SW480 (cell line): ENCODE measurements around the gene LRP4.
"Not testable (repeated sequence)": the region's sequence is repeated elsewhere in the genome, so short reads cannot be mapped to it uniquely, and the experiment has no call there.

Experiments used
- DNase-seq: peaks from one replicate; pipeline ENCODE4 v3.0.0-alpha.2; 2016; ENCODE audit warnings: low spot score

Gene LRP4, protein sequence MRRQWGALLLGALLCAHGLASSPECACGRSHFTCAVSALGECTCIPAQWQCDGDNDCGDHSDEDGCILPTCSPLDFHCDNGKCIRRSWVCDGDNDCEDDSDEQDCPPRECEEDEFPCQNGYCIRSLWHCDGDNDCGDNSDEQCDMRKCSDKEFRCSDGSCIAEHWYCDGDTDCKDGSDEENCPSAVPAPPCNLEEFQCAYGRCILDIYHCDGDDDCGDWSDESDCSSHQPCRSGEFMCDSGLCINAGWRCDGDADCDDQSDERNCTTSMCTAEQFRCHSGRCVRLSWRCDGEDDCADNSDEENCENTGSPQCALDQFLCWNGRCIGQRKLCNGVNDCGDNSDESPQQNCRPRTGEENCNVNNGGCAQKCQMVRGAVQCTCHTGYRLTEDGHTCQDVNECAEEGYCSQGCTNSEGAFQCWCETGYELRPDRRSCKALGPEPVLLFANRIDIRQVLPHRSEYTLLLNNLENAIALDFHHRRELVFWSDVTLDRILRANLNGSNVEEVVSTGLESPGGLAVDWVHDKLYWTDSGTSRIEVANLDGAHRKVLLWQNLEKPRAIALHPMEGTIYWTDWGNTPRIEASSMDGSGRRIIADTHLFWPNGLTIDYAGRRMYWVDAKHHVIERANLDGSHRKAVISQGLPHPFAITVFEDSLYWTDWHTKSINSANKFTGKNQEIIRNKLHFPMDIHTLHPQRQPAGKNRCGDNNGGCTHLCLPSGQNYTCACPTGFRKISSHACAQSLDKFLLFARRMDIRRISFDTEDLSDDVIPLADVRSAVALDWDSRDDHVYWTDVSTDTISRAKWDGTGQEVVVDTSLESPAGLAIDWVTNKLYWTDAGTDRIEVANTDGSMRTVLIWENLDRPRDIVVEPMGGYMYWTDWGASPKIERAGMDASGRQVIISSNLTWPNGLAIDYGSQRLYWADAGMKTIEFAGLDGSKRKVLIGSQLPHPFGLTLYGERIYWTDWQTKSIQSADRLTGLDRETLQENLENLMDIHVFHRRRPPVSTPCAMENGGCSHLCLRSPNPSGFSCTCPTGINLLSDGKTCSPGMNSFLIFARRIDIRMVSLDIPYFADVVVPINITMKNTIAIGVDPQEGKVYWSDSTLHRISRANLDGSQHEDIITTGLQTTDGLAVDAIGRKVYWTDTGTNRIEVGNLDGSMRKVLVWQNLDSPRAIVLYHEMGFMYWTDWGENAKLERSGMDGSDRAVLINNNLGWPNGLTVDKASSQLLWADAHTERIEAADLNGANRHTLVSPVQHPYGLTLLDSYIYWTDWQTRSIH (N-terminal part only)

DNA sequence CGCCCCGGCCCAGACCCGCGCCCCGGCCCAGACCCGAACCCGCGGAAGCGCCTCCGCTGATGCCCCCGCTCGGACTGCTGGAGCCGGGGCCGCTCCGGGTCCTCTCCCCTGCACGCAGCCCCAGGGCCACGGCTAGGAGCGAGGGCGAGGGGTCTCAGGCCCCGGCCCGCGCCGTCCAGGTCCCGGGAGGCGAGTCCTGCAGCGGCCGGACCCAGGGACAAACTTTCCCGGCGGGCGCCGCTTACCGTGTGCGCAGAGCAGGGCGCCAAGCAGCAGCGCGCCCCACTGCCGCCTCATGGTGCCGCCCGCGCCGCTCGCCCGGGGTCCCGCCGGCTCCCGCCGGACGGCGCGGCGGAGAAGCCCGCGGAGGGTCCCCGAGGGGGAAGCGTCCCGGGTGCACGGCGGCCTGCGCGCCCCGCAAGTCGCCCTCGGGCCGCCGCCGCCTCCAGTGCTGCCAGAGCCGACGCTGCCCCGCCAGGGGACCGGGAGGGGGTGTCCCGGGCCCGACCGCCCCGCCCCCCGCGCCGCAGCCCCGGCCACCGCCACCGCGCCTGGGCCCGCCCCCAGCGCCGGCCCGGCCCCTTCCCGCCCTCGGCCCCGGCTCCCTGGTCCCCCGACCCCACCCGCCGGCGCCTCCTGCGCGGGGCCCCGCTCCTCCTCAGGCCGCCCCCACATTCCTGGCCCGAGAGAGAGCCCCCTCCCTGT is at the start of gene LRP4:
TSS of gene LRP4 (minus strand) at position 468 of the 705 bp plus-strand sequence. CDS start at position 297, 171 bp downstream.
- peak; percentile 46 for DNase-seq

DNA sequence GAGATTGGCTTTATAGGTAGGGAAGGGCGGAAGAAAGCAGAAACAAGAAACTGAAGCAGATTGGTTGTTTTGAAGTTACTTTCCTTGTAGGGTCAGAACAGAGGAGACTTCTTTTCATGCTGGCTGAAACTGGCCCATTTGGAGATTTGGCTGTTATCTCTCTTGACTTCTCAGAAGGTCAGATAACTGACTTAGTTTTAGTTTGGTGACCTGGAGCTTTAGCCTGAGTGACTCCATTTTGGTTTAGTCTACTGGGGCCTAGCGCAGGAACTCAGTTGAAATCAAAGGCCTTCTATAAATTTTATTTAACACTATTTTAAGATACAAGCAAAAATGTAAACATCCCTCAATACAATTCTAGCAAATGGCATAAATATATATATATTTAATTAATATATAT is 49.6 kb upstream of the LRP4 start:
- DNase-seq, result no peak

DNA sequence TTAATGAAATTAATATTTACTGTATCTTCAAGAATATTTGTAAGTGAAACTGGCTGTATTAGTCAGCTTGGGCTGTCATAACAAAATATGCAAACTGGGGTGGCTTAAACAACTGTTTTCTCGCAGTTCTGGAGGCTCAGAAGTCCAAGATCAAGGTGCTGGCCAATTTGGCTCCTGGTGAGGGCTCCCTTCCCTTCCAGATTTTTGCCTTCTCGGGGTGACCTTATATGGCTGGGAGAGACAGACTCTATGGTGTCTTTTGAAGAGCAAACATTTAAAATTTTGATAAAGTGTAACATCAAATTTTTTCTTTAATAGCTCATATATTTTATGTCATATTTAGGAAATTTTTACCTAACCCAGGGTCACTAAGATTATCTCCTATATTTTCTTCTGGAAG is 48.4 kb upstream of the LRP4 start:
- no peak for DNase-seq

DNA sequence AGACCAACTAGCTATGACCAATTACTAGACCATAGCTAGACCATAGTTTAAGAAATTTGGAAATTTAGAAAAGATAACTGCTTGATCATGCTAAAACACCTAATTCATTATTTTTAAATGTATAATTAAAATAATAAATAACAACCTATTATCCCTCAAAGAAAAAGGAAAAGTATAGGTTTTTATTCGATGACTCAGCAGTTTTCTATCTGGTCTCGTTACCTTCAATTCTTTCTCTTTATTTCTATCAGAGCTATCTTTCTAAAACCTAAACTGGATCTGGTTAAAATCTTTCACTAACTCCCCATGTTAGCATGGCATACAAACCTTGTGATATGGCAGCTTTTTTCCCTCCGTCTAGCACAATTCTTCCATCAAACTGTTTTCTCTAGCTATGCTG is 45.5 kb upstream of the LRP4 start:
- DNase-seq, result no peak

DNA sequence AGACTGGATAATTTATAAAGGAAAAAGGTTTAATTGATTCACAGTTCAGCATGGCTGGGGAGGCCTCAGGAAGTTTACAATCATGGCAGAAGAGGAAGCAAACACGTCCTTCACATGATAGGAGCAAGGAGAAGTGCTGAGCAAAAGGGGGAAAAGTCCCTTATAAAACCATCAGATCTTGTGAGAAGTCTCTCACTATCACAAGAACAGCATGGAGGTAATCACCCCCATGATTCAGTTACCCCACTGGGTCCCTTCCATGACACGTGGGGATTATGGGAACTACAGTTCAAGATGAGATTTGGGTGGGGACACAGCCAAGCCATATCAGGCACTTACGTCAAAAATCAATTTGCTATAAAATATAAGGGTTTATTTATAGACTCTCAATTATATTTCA is 43.5 kb upstream of the LRP4 start:
- DNase-seq, result not testable (repeated sequence)

DNA sequence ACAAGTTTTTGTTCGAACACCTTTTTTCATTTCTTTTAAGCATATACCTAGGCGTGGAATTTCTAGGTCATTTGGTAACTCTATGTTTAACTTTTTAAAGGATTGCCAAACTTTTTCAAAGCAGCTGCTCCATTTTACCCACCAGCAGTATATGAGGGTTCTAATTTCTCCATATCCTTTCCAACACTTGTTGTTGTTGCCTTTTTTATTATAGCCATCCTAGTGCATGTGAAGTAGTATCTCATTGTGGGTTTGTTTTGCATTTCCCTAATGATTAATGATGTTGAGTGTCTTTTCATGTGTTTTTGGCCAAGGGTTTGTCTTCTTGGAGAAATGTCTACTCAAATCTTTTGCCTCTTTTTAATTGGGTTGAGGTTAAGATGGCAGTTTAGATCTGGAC is 42.7 kb upstream of the LRP4 start:
- no peak for DNase-seq

DNA sequence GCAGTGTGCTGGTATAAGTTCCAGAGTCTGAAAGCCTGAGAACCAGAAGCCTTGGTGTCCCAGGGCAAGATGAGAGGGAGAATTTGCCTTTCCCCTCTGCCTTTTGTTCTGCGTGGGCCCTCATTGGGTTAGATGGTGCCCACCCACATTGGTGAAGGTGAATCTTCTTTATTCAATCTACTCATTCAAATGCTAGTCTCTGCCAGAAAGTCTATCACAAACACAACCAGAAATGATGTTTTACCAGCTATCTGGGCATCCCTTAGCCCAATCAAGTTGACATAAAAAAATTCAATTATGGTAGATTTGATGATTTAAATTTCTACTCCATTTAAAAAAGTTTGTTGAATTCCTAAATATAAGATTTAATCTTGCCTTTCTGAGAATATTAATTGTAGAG is 40.4 kb upstream of the LRP4 start:
- no peak for DNase-seq

DNA sequence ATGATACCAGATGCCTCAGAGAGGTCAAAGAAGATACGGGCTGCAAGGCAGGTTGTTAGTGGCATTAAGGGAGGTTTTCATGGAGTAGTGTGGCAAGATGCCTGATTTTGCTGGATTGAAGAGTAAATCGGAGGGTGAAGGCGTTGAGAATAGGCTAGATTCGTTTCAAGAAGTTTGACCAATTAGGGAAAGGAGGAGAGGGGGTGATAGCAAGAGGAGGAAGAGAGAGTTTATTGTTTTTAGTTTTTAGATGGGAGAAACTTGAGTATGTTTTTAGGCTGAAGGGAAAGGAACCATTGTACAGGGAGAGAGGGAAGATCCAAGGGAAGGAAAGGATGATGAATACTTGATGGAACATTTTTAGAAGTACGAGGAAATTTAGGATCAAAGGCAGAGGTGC is 34.7 kb upstream of the LRP4 start:
- no peak for DNase-seq

DNA sequence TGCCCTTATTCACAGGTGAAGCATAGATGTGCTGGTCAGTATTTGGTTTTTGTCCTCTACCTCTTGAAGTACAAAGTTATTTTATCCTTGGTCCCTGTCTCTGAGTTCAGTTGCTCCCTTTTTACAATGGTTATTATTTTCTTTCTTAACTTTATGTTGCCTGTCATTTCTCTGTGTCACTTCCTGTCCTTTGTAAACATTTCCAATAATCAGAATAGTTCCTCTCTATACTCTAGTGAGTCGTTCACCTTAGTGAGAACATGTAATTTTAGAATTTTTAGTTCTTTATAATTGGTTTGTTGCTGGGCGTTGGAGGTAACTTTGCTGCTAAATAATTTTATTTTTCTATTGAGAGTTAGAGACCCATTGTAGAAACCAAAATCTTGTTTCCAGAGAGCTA is 34.2 kb upstream of the LRP4 start:
- DNase-seq, result no peak

DNA sequence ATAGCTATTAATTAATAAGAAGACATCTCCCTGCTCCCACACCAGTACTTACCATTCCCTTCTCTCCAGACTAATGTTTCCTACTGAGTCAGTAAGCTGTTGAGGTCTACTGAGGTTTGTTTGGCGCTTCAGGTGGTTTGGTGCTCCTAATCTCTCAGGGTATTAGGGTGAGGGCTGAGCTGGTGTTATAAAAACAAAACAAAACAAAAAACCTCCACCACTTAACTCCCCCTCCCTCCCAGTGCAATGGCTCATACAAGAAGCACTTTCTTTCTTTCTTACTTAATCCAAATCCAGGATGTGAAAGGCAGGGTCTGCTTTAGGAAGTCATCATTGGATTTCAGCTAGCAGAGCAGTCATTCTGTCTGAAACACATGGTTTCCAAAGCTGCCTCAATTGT is 33.5 kb upstream of the LRP4 start:
- no peak for DNase-seq

DNA sequence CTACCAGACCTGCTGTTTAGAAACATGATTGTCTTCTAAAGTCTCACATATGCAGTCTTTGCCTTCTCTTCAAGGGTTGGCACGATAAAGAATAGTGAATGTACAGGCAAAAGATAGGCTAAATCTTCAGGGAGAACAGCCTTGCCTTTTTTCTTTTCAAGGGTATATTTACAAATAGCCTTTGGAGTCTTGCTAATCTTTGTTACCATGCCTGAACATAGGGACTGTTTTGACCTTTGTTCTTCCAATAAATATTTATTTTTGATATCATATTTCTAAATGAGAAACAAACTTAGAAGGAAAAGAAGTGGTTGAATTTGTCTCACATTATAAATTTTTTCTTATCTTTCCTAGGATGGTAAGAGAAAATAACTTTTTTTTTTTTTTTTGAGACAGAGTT is 30.9 kb upstream of the LRP4 start:
- DNase-seq, result no peak

DNA sequence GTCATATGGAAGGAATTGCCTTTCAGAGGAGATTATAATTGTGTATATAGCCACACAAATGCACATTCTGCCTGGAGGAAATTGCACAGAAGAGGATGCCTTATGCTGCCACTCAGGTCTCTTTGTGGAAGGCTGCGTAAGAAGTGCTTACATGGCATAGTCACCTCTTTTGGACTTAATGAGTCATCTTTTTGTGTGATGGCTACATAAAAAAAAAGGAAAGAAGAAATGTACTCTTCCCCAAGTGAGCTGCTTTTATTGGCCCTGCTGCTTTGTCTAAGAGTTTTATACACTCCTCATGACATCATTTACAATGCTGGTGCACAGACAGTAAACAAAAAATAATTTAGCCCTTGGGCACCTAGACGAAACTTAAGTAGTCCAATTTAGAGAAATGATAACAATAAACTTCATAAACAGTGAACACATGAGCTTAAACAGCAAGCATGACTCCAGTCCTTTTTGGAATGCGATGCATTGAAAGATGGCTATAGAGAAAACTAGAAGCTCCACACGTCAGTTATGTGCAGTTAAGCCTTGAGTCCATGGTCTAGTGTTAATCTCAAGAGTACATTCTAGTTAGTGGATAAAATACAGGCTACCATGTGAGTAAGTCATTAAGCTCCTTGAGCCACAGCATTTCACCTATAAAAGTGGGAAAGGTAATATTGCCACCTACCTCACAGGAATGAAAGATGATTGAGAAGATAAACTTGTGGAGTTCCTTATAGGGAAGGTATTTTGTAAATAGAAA is 30.2 kb upstream of the LRP4 start:
- no peak for DNase-seq

DNA sequence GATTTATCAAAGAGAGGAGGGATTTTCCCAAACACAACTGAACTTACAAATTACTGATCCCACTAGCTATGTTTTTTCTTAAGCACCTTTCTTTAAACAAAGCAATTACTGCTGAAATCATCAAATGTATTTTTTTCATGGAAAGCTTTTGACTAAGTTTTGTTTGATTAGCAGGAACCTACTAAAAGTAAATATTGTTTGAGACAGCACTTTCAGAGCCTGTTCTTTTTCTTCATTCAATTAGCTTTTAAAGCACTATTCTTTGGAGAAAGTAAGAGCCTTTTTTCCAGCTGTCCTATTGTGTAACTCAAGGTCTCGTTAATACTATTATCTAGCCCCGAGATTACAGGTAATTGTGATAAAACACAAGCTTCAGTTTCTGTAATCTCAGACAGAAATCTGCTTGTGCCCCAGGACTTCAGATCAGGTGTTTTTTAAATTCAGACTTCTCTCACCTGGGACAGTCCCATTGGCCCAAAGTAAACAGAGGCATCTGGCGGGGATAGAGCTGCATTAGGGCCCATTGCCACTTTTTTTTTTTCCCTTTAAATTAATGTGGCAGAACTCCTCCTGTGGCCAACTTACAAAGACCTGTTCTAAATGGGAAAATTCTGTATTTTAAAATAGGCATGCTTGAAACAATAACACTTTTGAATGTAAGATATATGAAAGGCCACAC is 29.2 kb upstream of the LRP4 start:
- no peak for DNase-seq

DNA sequence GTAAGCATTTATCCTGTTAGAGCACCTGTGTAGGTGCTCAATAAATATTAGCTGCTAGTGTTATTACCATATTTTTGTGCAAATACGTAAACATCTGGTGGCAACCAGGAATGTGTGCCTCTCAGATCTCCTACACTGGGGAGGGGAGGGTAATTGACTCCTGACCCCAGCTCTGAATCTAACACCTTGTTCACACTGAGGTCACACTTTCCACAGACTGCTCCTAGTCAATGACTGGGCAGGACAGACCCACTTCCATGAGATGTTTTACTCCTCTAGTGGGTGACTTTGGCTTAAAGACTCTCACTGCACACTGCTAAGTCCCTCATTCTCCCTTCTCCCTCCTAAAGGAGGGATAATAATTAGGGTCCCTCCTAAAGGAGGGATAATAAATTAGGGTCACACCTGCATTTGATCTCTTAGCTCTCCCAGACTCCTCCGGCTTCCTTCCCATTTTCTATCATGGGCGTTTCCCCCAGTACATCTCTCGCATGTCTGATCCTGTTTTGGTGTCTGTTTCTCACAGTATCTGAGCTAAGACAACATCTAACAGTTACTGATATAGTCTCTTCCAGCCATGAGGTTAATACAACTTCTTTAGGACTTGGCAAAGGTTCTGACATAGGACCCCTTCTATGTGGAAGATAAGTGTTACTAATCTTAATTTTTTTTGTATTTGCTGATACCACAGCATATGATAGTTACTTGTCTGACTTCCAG is 26.2 kb upstream of the LRP4 start:
- no peak for DNase-seq

DNA sequence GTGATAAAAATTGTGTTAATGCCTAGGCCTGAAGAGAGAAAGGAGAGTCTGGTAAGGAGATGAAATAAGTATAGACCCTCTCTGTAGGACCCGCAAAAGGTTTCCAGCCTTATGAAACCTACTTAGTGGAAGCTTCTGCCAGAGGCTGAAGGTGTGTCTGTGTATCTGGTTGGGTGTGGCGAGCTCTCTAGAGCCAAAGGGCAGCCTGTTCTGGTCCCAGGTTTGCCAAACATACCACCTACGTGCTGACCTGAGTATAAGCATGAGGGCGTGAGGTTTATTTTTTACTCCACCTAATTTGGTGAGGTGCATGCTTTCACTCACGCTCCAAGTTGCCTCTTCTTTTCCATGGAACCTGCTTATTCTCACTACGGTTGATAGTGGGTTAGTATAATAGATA is 23.8 kb upstream of the LRP4 start:
- no peak for DNase-seq

DNA sequence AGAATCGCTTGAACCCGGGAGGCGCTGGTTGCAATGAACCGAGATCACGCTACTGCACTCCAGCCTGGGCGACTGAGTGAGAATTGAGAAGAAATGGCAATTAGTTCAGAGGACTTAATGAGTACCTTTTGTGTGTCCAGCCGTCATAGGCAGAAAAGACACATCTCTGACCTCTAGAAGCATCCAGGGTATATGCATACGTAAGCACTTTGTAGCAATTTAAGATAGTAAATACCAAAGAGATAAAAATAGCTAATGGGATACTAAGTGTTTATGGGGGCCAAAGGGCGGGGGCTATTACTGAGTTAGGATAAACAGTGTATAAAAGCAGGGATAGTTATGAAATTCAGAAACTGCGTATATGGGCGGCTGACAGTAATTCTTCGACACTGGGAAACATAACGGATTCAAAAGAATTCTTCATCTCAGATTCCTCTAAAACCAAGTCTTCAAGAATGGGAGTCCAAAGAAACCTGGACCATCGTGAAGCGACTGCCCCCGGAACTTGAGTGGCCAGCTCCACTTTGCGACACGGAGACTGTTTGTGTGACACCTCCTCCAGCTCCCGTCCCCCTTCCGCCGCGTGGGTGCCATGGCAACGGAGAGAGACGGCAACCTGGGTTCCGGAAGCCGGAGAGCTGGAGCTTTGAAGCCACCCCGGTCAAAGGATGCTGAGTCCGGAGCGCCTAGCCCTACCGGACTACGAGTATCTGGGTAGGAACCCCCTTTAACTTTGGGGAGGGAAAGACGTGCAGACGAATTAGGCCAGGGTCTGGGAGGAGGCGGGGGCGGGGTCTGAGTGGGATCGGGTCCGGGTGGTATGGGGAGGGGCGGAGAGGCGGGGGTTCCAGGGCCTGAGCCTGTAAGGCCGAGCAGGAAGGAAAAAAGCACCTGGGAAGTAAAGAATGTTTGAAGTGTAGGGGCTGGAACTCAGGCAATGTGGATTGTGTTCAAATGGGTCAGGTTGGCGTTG is 18.1 kb upstream of the LRP4 start, which contains the start of gene CSTPP1:
TSS of gene CSTPP1 (plus strand) at position 624 of the 973 bp plus-strand sequence. CDS start at position 669, 45 bp downstream.
- DNase-seq, result peak; percentile 89

DNA sequence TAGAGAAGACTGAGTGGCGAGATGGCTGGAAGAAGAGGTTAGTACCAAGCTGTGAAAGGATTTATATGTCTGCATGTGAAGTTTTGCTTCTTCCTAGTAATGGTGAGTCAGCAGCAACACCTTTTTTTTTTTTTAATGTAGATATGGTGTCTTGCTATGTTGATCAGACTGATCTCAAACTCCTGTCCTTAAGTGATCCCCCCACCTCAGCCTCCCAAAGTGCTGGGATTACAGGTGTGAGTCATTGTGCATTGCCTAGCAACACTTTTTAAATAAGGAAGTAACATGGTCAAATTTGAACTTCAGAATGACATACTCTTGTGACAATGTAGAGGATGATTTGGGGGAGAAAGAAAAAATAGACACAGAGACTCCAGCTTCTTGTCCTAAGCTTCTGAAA is 11.7 kb upstream of the LRP4 start:
- peak; percentile 43 for DNase-seq

DNA sequence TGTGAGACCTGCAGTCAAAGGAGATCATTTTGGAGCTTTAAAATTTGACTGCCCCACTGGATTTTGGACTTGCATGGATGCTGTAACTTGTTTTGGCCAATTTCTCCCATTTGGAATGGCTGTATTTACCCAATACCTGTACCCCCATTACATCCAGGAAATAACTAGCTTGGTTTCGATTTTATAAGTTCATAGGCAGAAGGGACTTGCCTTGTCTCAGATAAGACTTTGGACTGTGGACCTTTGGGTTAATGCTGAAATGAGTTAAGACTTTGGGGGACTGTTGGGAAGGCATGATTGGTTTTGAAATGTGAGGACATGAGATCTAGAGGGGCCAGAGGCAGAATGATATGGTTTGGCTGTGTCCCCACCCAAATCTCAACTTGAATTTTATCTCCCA is 10.4 kb upstream of the LRP4 start:
- not testable (repeated sequence) for DNase-seq
